IMR-90 (cell line): ENCODE measurements around the gene BNIP5. TPM values are rescaled to one million over a fixed set of nuclear protein-coding genes. Genes with fewer than 3 reads are reported as not detected.

ENCODE experiments used
- ATAC-seq: fragments of 200-7000 bp; cut with Tn5 transposase; 2 replicates; pipeline ENCODE4 v1.9.1; 2020; ENCODE audit warnings: low read depth, mild to moderate bottlenecking, moderate library complexity
- BruUV-seq: library from RNA; stranded (reverse); fragments of 400-500 nt; replicated peaks from 2 replicates; lab custom pipeline; 2021; lab: Mats Ljungman, UMichigan
- CTCF ChIA-PET: fragments of 300-600 bp; formaldehyde crosslinking; extraction: SDS; loops from one replicate; lab custom pipeline; 2021; ENCODE audit warnings: antibody characterized with exemption; lab: Yijun Ruan, JAX
- POLR2A ChIA-PET: fragments of 300-600 bp; sonication (Branson Sonifier 250); formaldehyde crosslinking; loops from one replicate; lab custom pipeline; 2022; ENCODE audit warnings: antibody characterized with exemption; ENCODE audit not compliant: unreplicated experiment; lab: Charles Lee
- DNase-seq: peaks from one replicate; pipeline ENCODE4 v3.0.0; 2013
- H2AFZ ChIP-seq: replicated peaks from 2 replicates; pipeline ENCODE3; 2013; ENCODE audit warnings: low read length, mild to moderate bottlenecking; ENCODE audit not compliant: poor library complexity
- H2AK5ac ChIP-seq: 2 replicates; pipeline ENCODE4 v1.6.1; 2013; ENCODE audit warnings: low read depth, low read length, inconsistent platforms
- H2AK9ac ChIP-seq: replicated peaks from 2 replicates; pipeline ENCODE3; 2013; ENCODE audit warnings: mild to moderate bottlenecking, low read depth, low read length, moderate library complexity; ENCODE audit not compliant: poor library complexity
- H2BK120ac ChIP-seq: 2 replicates; pipeline ENCODE4 v1.6.1; 2013; ENCODE audit warnings: low read depth, low read length, inconsistent platforms
- H2BK15ac ChIP-seq: 3 replicates; pipeline ENCODE4 v1.6.1; 2013; ENCODE audit warnings: low read depth, low read length, inconsistent platforms
- H2BK20ac ChIP-seq: 2 replicates; pipeline ENCODE4 v1.6.1; 2013; ENCODE audit warnings: low read depth, mild to moderate bottlenecking, inconsistent platforms, low read length, moderate library complexity
- H2BK5ac ChIP-seq: 2 replicates; pipeline ENCODE4 v1.6.1; 2013; ENCODE audit warnings: mild to moderate bottlenecking, low read depth, low read length, inconsistent platforms; ENCODE audit not compliant: poor library complexity, severe bottlenecking
- H3K14ac ChIP-seq: replicated peaks from 2 replicates; pipeline ENCODE4 v1.6.1; 2013; ENCODE audit warnings: low read depth, low read length, inconsistent platforms
- H3K18ac ChIP-seq: 2 replicates; pipeline ENCODE4 v1.6.1; 2013; ENCODE audit warnings: low read depth, low read length, control low read depth
- H3K23ac ChIP-seq: 2 replicates; pipeline ENCODE4 v1.6.1; 2013; ENCODE audit warnings: low read depth, low read length, inconsistent platforms
- H3K27ac ChIP-seq: 2 replicates; pipeline ENCODE4 v1.5.1; 2013; ENCODE audit warnings: mild to moderate bottlenecking, control low read depth, low read length; ENCODE audit not compliant: insufficient read depth
- H3K27me3 ChIP-seq: 2 replicates; pipeline ENCODE4 v1.6.1; 2013; ENCODE audit warnings: low read length; ENCODE audit not compliant: control insufficient read depth, insufficient read depth
- H3K36me3 ChIP-seq: 2 replicates; pipeline ENCODE4 v1.6.1; 2013; ENCODE audit warnings: low read length, mixed read lengths; ENCODE audit not compliant: control insufficient read depth, insufficient read depth
- H3K4ac ChIP-seq: 2 replicates; pipeline ENCODE4 v1.6.1; 2013; ENCODE audit warnings: low read depth, low read length, inconsistent platforms
- H3K4me1 ChIP-seq: 2 replicates; pipeline ENCODE4 v1.6.1; 2013; ENCODE audit warnings: low read length, mixed read lengths; ENCODE audit not compliant: control insufficient read depth, insufficient read depth
- H3K4me2 ChIP-seq: 2 replicates; pipeline ENCODE4 v1.6.1; 2013; ENCODE audit warnings: low read depth, mild to moderate bottlenecking, control low read depth, low read length, moderate library complexity
- H3K4me3 ChIP-seq: 2 replicates; pipeline ENCODE4 v1.5.1; 2013; ENCODE audit warnings: low read depth, mild to moderate bottlenecking, control low read depth, low read length, moderate library complexity; ENCODE audit not compliant: insufficient read depth
- H3K56ac ChIP-seq: 2 replicates; pipeline ENCODE4 v1.6.1; 2013; ENCODE audit warnings: low read length, inconsistent platforms; ENCODE audit not compliant: insufficient read depth; ENCODE audit errors: extremely low read depth
- H3K79me1 ChIP-seq, 2 experiments: 2 replicates each; pipeline ENCODE4 v1.6.1; 2013; ENCODE audit warnings: low read length in 2 of 2, inconsistent platforms in 1 of 2, low read depth in 1 of 2
- H3K9ac ChIP-seq: 2 replicates; pipeline ENCODE4 v1.6.1; 2013; ENCODE audit warnings: low read depth, low read length, control low read depth
- H3K9me1 ChIP-seq: 2 replicates; pipeline ENCODE4 v1.6.1; 2013; ENCODE audit warnings: low read length, inconsistent platforms; ENCODE audit not compliant: insufficient read depth
- H3K9me3 ChIP-seq: 2 replicates; pipeline ENCODE4 v1.6.1; 2013; ENCODE audit warnings: low read length; ENCODE audit not compliant: control insufficient read depth, insufficient read depth
- H4K20me1 ChIP-seq: 2 replicates; pipeline ENCODE4 v1.6.1; 2013; ENCODE audit warnings: low read length, inconsistent platforms; ENCODE audit not compliant: insufficient read depth
- H4K5ac ChIP-seq: 2 replicates; pipeline ENCODE4 v1.6.1; 2013; ENCODE audit warnings: mild to moderate bottlenecking, low read depth, low read length, control low read depth
- H4K8ac ChIP-seq, 2 experiments: 2 replicates each; pipeline ENCODE4 v1.6.1; 2013; ENCODE audit warnings: low read depth in 2 of 2, low read length in 2 of 2, control low read depth in 1 of 2, inconsistent platforms in 1 of 2
- H4K91ac ChIP-seq: 2 replicates; pipeline ENCODE4 v1.6.1; 2013; ENCODE audit warnings: low read depth, low read length, inconsistent platforms; ENCODE audit not compliant: insufficient read depth
- BHLHE40 ChIP-seq: fragments of 150-350 bp; IDR thresholded peaks from 2 replicates; pipeline ENCODE4 v1.6.1; 2016; ENCODE audit warnings: mild to moderate bottlenecking, low read depth, low read length
- CEBPB ChIP-seq: IDR thresholded peaks from 2 replicates; pipeline ENCODE4 v1.6.1; 2012; ENCODE audit warnings: low read depth, low read length, improper control_type of control experiment
- CHD1 ChIP-seq: IDR thresholded peaks from 2 replicates; pipeline ENCODE4 v1.6.1; 2012; ENCODE audit warnings: low read depth, low read length, improper control_type of control experiment
- ELK1 ChIP-seq: fragments of 150-350 bp; IDR thresholded peaks from 2 replicates; pipeline ENCODE4 v1.6.1; 2016; ENCODE audit warnings: low read depth, mild to moderate bottlenecking, low read length, moderate library complexity, borderline replicate concordance
- MAFK ChIP-seq: IDR thresholded peaks from 2 replicates; pipeline ENCODE4 v1.6.1; 2012; ENCODE audit warnings: low read depth, low read length, improper control_type of control experiment
- MXI1 ChIP-seq: IDR thresholded peaks from 2 replicates; pipeline ENCODE4 v1.6.1; 2012; ENCODE audit warnings: low read depth, mild to moderate bottlenecking, low read length, moderate library complexity, borderline replicate concordance
- POLR2A ChIP-seq: IDR thresholded peaks from 2 replicates; pipeline ENCODE4 v1.6.1; 2012; ENCODE audit warnings: mild to moderate bottlenecking, low read depth, low read length
- RAD21 ChIP-seq: IDR thresholded peaks from 2 replicates; pipeline ENCODE4 v1.6.1; 2012; ENCODE audit warnings: low read length, improper control_type of control experiment
- RCOR1 ChIP-seq: IDR thresholded peaks from 2 replicates; pipeline ENCODE4 v1.6.1; 2012; ENCODE audit warnings: mild to moderate bottlenecking, low read length, improper control_type of control experiment; ENCODE audit not compliant: insufficient replicate concordance
- SMC3 ChIP-seq: fragments of 150-350 bp; IDR thresholded peaks from 2 replicates; pipeline ENCODE4 v1.6.1; 2016; ENCODE audit warnings: low read depth, mild to moderate bottlenecking, antibody characterized with exemption, low read length, moderate library complexity
- USF2 ChIP-seq: fragments of 150-350 bp; IDR thresholded peaks from 2 replicates; pipeline ENCODE4 v1.6.1; 2017; ENCODE audit warnings: mild to moderate bottlenecking, antibody characterized with exemption, low read length, low read depth
- WGBS, 2 experiments: methylation state at CpG; one replicate each; pipeline versions ENCODE4 v1.1.5 to v1.1.7; 2013; ENCODE audit warnings: missing lambda C conversion rate in 2 of 2; ENCODE audit not compliant: insufficient read length in 1 of 2; ENCODE audit errors: extremely low coverage in 2 of 2; 5-methylcytosine and 5-hydroxymethylcytosine counted together
- dilution Hi-C: fragments of 300-500 bp; cut with HindIII; formaldehyde crosslinking; loops from one replicate; pipeline ENCODE4 v1.14.3; 2018; ENCODE audit warnings: low sequenced_read_pairs; ENCODE audit not compliant: unreplicated experiment
- in situ Hi-C: fragments of 300-500 bp; cut with MboI; formaldehyde crosslinking; loops from 3 replicates; pipeline ENCODE4 v1.14.3; 2019; ENCODE audit warnings: low sequenced_read_pairs, inconsistent platforms, mixed read lengths
- intact Hi-C: fragments of 100-400 bp; cut with micrococcal nuclease; formaldehyde crosslinking; loops from 2 replicates; pipeline ENCODE4 v1.10.0; 2022
- polyA plus RNA-seq, 3 experiments: library from polyadenylated mRNA; depleted of rRNA; stranded (reverse); fragments of >200 nt; gene quantifications; 2 replicates each; pipeline ENCODE4 v1.2.3, GENCODE V29; 2012; ENCODE audit warnings: low replicate concordance in 1 of 3
- total RNA-seq: library from RNA; depleted of rRNA; stranded (reverse); fragments of >200 nt; gene quantifications from 2 replicates; pipeline ENCODE4 v1.2.3, GENCODE V29; 2012

Gene BNIP5
- total and polyA plus RNA-seq, 2 of the 4 experiments (the other 2 are of a cell fraction): not detected

GRCh38 chr6:36298027-36298426 is 38.7 kb downstream of the BNIP5 start:
- Histone ChIP-seq H3K4me1 (peaks cover 4% of the 10 kb centered on the region), H3K23ac (no peak overlapping the region), H3K79me1 (no peaks in the 10 kb centered on the region), H2AK5ac (no peak overlapping the region), H3K18ac (no peak overlapping the region), H3K4me3 (no peak overlapping the region), H2BK120ac (no peak overlapping the region), H4K91ac (no peak overlapping the region), H2BK15ac (no peak overlapping the region), H3K36me3 (no peaks in the 10 kb centered on the region), H3K9ac (no peak overlapping the region), H3K9me1 (peaks cover 4% of the 10 kb centered on the region; the same call in 1 of the 2 replicates), H3K27ac (no peak overlapping the region), H3K4ac (no peak overlapping the region), H2BK20ac (no peak overlapping the region), H2AFZ (no peak overlapping the region), H3K14ac (no peak overlapping the region), H2AK9ac (no peak overlapping the region), H3K9me3 (no peaks in the 10 kb centered on the region), H4K20me1 (0 out of 2 replicates have a peak, but pooled peaks cover 3% of the 10 kb centered on the region), H3K4me2 (no peak overlapping the region), H2BK5ac (no peak overlapping the region), H4K8ac (no peak overlapping the region), H3K56ac (no peak overlapping the region), H4K5ac (no peak overlapping the region), H3K27me3 (peaks cover 40% of the 10 kb centered on the region)
- no CpG with 5 or more reads among the region's 4 CpGs for WGBS, 2 experiments
- intact Hi-C loops: no loop called here
- CTCF ChIA-PET: no interaction called here
- DNase-seq (no peak), ATAC-seq (no peak)
- in situ Hi-C loops: no loop called here
- dilution Hi-C loops: no loop called here
- POLR2A ChIA-PET: no interaction called here
- TF ChIP-seq POLR2A: no peak
- no peak for TF ChIP-seq RAD21
- no peak for TF ChIP-seq BHLHE40
- TF ChIP-seq CHD1: no peak
- no peak for TF ChIP-seq SMC3
- no peak for TF ChIP-seq ELK1
- TF ChIP-seq MXI1: no peak
- TF ChIP-seq USF2: no peak
- TF ChIP-seq CEBPB: no peak
- TF ChIP-seq RCOR1: no peak
- no peak for TF ChIP-seq MAFK
- no TSS peak for BruUV-seq
